Mammary epithelial cell (primary cell): Measurements from ENCODE around the gene MAST4.

Source experiments
- CTCF ChIP-seq, 2 donors: IDR thresholded peaks in 1 of 2; conservative IDR thresholded peaks in 1 of 2; 2 replicates each; pipeline ENCODE4 v1.5.1; 2011 to 2012; ENCODE audit warnings: inconsistent platforms in 2 of 2, low read length in 2 of 2, mild to moderate bottlenecking in 2 of 2, control low read depth in 1 of 2, low read depth in 1 of 2; ENCODE audit not compliant: insufficient read depth in 1 of 2; ENCODE audit errors: extremely low read depth in 1 of 2
- EZH2 ChIP-seq: IDR thresholded peaks from 2 replicates; pipeline ENCODE4 v1.6.1; 2012; ENCODE audit warnings: low read length, inconsistent platforms, borderline replicate concordance

- no peak for TF ChIP-seq CTCF (conservative IDR thresholded peaks at IDR 0.05 in 1 of 2, IDR thresholded peaks at IDR 0.05 in 1 of 2; ENCODE audit: extremely low read depth in 1 of 2, insufficient read depth in 1 of 2, low read depth in 1 of 2, low read length in 2 of 2)
- no peak for TF ChIP-seq EZH2
These were observed 230.1 kb downstream of the MAST4 start for GRCh38 chr5:66826263-66826662.
